Transverse colon (tissue), 4 donors: ENCODE measurements around the gene ERP44. TPM values are rescaled to one million over a fixed set of nuclear protein-coding genes. Genes with fewer than 3 reads are reported as not detected.

Experiments used
- DNase-seq: peaks from one replicate; pipeline ENCODE4 v3.0.0-alpha.2; 2019
- H3K27ac ChIP-seq, 4 donors: fragments of 200-600 bp; sonication (generic); 2 replicates each; pipeline ENCODE4 v1.5.1; 2016 to 2018; ENCODE audit warnings: inconsistent platforms in 4 of 4
- H3K27me3 ChIP-seq: fragments of 200-600 bp; sonication (generic); 2 replicates; pipeline ENCODE4 v1.5.1; 2017; ENCODE audit warnings: inconsistent platforms
- H3K36me3 ChIP-seq, 4 donors: fragments of 200-600 bp; sonication (generic); 2 replicates each; pipeline ENCODE4 v1.5.1; 2017 to 2019; ENCODE audit warnings: inconsistent platforms in 4 of 4
- H3K4me1 ChIP-seq, 4 donors: fragments of 200-600 bp; sonication (generic); 2 replicates each; pipeline ENCODE4 v1.5.1; 2017 to 2020; ENCODE audit warnings: inconsistent platforms in 4 of 4
- H3K4me3 ChIP-seq, 4 donors: fragments of 200-600 bp; sonication (generic); 1 replicate in 1 of 4; 2 replicates in 3 of 4; pipeline versions ENCODE4 v1.5.1 to v1.6.1; 2017 to 2019; ENCODE audit warnings: inconsistent platforms in 4 of 4
- H3K9me3 ChIP-seq, 2 donors: fragments of 200-600 bp; sonication (generic); 2 replicates each; pipeline ENCODE4 v1.5.1; 2017 to 2019; ENCODE audit warnings: inconsistent platforms in 2 of 2
- EP300 ChIP-seq: sonication (generic); formaldehyde crosslinking; IDR thresholded peaks from one replicate; pipeline ENCODE4 v1.6.1; 2017; ENCODE audit warnings: antibody characterized with exemption, low read depth
- POLR2A ChIP-seq: fragments of 450-650 bp; IDR thresholded peaks from one replicate; pipeline ENCODE4 v1.6.1; 2016; ENCODE audit warnings: antibody characterized with exemption, mild to moderate bottlenecking, moderate library complexity
- POLR2AphosphoS5 ChIP-seq, 3 donors: sonication (generic); formaldehyde crosslinking; IDR thresholded peaks; one replicate each; pipeline ENCODE4 v1.6.1; 2016; ENCODE audit warnings: antibody characterized with exemption in 3 of 3
- WGBS, 2 donors: methylation state at CpG; one replicate each; pipeline ENCODE4 v1.1.5; 2018; ENCODE audit warnings: low coverage in 1 of 2; 5-methylcytosine and 5-hydroxymethylcytosine counted together
- in situ Hi-C, 4 donors: fragments of 200-750 bp; cut with MboI; loops; one replicate each; pipeline versions ENCODE4 v1.15.0 to v1.15.1; 2017; ENCODE audit warnings: low sequenced_read_pairs in 3 of 4, low pct_ligation_motif_present in 1 of 4, low pct_unique_long_range_greater_than_20kb in 1 of 4
- intact Hi-C: fragments of 100-400 bp; cut with DNase I; formaldehyde crosslinking; loops from one replicate; pipeline ENCODE4 v1.15.1; 2023; ENCODE audit warnings: low total_unique reads
- total RNA-seq, 4 donors: library from RNA; depleted of rRNA; stranded (reverse); fragments of >200 nt; gene quantifications; one replicate each; pipeline ENCODE4 v1.1.0, GENCODE V29; 2016
- TF ChIP-seq, protein P1 (sequence below), 5 experiments: fragments of 200-600 bp in 3 of 5; fragments of 450-650 bp in 2 of 5; sonication (generic) in 3 of 5; IDR thresholded peaks; 1 replicate in 2 of 5; 2 replicates in 3 of 5; pipeline ENCODE4 v1.5.1; 2016 to 2017; ENCODE audit warnings: antibody characterized with exemption in 5 of 5, inconsistent platforms in 3 of 5, mild to moderate bottlenecking in 2 of 5, moderate library complexity in 1 of 5

The ERP44 gene
- total RNA-seq, 4 donors from 2014 or later = 7.8 to 18.7 (median 16.4) TPM

DNA sequence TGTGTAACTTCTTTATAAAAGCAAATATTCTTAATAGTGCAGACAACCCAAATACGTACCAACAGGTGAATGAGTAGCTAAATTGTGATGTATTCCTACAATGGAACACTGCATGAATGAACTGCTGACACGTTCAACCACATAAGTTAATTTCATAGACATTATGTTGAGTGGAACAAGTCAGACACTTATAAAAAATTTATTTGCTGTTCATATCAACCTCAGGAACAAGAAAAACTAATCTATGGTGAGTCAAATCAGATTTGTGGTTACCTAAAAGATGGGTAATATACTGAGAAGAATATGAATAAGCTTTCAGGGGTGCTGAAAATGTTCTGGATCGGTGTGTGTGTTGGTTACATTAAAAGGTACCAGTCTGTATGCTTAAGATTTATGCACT, 35.9 kb upstream of the ERP44 start:
- Histone ChIP-seq H3K9me3 (no peaks in the 10 kb centered on the region), H3K4me1 (no peaks in the 10 kb centered on the region), H3K27ac (no peak overlapping the region), H3K36me3 (peaks cover 0 to 7% (median 0%) of the 10 kb centered on the region in 4 donors), H3K4me3 (no peak overlapping the region), H3K27me3 (no peaks in the 10 kb centered on the region)
- intact Hi-C loops = no loop called here
- DNase-seq = no peak
- TF ChIP-seq EP300 = no peak
- TF ChIP-seq, protein P1, sequence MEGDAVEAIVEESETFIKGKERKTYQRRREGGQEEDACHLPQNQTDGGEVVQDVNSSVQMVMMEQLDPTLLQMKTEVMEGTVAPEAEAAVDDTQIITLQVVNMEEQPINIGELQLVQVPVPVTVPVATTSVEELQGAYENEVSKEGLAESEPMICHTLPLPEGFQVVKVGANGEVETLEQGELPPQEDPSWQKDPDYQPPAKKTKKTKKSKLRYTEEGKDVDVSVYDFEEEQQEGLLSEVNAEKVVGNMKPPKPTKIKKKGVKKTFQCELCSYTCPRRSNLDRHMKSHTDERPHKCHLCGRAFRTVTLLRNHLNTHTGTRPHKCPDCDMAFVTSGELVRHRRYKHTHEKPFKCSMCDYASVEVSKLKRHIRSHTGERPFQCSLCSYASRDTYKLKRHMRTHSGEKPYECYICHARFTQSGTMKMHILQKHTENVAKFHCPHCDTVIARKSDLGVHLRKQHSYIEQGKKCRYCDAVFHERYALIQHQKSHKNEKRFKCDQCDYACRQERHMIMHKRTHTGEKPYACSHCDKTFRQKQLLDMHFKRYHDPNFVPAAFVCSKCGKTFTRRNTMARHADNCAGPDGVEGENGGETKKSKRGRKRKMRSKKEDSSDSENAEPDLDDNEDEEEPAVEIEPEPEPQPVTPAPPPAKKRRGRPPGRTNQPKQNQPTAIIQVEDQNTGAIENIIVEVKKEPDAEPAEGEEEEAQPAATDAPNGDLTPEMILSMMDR (IDR thresholded peaks at IDR 0.05) = no peak
- no peak for TF ChIP-seq POLR2AphosphoS5 (IDR thresholded peaks at IDR 0.05)
- no peak for TF ChIP-seq POLR2A
- in situ Hi-C loops = no loop called here
- 84 to 90% methylated on average over 3 of the region's 3 CpGs for WGBS, 2 donors

DNA sequence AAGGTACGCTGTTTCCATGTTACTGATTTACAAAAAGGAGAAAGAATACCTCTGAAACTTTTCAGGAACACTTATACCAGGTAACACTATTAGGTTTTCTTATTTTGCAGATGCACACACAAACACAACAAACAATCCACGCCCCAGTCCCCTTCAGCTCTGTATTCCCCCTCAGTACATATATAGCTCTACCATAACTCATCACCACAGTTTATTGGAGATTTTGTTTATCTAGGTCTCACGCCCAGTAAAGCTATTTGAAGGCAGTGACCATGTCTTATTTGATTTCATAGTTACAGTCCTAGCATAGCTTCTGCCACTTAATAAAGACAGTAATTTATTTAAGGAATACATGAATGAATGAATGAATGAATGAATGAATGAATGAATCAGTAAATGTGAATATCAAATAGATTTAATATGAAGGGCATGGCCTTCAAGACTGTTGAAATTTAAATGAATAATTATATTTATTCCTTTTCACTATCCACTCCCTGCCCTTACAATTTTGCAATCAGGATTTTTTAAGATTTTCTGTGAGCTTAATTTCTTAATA, 33.2 kb upstream of the ERP44 start:
- no peak for TF ChIP-seq POLR2AphosphoS5 (IDR thresholded peaks at IDR 0.05)
- TF ChIP-seq, protein P1 (IDR thresholded peaks at IDR 0.05) = no peak
- no peak for TF ChIP-seq EP300
- no peak for TF ChIP-seq POLR2A
- no peaks in the 10 kb centered on the region for H3K4me1 ChIP-seq
- 75 to 86% methylated on average over 3 of the region's 3 CpGs for WGBS, 2 donors
- in situ Hi-C loops (no loop called here), intact Hi-C loops (no loop called here)
- no peaks in the 10 kb centered on the region for H3K27me3 ChIP-seq
- no peak overlapping the region for H3K27ac ChIP-seq
- H3K9me3 ChIP-seq = no peaks in the 10 kb centered on the region
- no peak overlapping the region for H3K4me3 ChIP-seq
- peaks cover 0 to 7% (median 0%) of the 10 kb centered on the region in 4 donors for H3K36me3 ChIP-seq
- DNase-seq = no peak

DNA sequence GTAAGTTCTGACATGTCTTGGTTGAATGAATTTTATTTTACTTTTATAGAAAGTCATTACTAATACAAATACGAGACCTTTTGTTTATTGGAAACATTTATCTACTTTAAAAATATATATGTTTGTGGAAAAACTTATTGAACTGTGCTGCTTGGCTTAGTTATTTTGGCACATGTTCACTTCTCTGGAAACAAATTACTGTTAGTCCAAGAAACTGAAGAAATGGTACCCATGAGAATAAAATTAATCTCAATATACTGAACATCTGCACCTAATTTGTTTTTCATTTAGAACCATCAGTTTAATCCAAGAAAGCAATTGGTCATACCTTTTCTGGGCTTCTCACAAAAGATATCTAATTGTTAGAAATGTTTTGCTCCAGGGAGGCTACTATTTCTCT, 32.4 kb upstream of the ERP44 start:
- in situ Hi-C loops (no loop called here), intact Hi-C loops (no loop called here)
- no peak for DNase-seq
- TF ChIP-seq POLR2AphosphoS5 (IDR thresholded peaks at IDR 0.05) = no peak
- TF ChIP-seq, protein P1 (IDR thresholded peaks at IDR 0.05) = no peak
- no peak for TF ChIP-seq POLR2A
- no peak for TF ChIP-seq EP300
- Histone ChIP-seq H3K27me3 (no peaks in the 10 kb centered on the region), H3K4me3 (no peak overlapping the region), H3K9me3 (no peaks in the 10 kb centered on the region), H3K36me3 (peaks cover 0 to 7% (median 0%) of the 10 kb centered on the region in 4 donors), H3K27ac (no peak overlapping the region), H3K4me1 (no peaks in the 10 kb centered on the region)
- 85 to 94% methylated on average over 1 of the region's 1 CpG for WGBS, 2 donors

DNA sequence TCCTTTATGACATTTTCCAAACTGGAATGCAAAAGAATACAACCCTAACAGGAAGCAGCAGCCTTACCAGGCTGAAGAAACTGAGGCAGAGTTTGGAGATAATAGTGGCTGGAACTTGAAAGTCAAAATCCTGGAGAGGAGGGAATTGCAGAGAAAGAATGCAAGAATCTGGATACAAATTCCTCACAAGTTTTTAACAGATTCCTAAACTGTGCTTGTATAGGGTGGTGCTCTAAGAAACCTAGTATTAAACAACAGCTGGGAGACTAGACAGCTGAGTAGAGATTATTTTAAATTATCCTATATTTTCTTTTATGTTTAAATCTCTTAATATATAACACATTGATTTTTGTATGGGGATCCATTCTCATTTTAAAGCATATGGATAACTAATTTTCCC, 31.0 kb upstream of the ERP44 start:
- Histone ChIP-seq H3K27me3 (no peaks in the 10 kb centered on the region), H3K9me3 (no peaks in the 10 kb centered on the region), H3K4me3 (no peak overlapping the region), H3K27ac (no peak overlapping the region), H3K4me1 (no peaks in the 10 kb centered on the region), H3K36me3 (peaks cover 0 to 7% (median 0%) of the 10 kb centered on the region in 4 donors)
- intact Hi-C loops (no loop called here), in situ Hi-C loops (no loop called here)
- DNase-seq = no peak
- no peak for TF ChIP-seq EP300
- TF ChIP-seq POLR2A = no peak
- TF ChIP-seq, protein P1 (IDR thresholded peaks at IDR 0.05) = no peak
- TF ChIP-seq POLR2AphosphoS5 (IDR thresholded peaks at IDR 0.05) = no peak
